ENCODE measurements around the gene OR2M7. TPM values are rescaled to one million over a fixed set of nuclear protein-coding genes. Genes with fewer than 3 reads are reported as not detected.

The OR2M7 gene, protein sequence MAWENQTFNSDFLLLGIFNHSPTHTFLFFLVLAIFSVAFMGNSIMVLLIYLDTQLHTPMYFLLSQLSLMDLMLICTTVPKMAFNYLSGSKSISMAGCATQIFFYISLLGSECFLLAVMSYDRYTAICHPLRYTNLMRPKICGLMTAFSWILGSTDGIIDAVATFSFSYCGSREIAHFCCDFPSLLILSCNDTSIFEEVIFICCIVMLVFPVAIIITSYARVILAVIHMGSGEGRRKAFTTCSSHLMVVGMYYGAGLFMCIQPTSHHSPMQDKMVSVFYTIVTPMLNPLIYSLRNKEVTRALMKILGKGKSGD
- total RNA-seq: not detected in 2 replicates

DNA sequence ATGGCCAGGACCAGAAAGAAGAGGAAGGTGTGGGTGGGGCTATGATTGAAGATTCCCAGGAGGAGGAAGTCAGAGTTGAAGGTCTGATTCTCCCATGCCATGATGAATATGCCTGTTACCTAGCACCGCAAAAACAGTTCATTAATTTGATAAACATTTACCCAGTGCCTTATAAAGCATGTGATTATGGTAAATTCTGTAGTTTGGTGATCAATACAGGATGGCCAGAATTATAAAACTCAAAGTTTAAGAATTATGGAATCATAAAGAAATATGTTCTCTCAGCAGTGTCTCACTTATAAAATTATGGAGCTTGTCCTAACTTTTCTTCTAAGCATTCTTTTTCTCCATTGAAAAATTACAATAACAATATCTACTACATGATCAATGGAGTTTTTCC lies at the start of gene OR2M7:
OR2M7 (minus strand) TSS at position 101 of the 400 bp plus-strand sequence; CDS start at position 101, 0 bp downstream.

DNA sequence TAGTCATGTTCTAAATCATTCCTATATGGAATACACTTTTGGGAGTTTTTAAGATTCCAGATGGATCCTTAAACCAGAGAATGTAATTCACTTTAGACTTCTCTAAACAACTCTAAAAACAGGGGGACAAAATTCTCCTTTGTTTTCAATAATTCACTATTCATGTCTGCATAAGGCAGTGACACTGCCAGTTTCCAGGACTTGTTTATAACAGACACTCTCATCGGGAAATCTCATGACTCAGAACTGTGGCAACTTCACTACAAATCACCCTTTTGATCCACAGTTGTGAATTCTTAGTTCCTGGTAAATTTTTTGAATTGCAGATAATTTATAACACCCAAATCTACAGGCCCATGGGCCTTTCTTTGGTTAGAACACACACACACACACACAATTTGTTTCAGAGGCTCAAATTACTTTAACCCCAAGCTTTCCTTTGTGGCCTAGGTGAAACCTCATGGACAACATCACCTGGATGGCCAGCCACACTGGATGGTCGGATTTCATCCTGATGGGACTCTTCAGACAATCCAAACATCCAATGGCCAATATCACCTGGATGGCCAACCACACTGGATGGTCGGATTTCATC lies 36.9 kb upstream of the OR2M7 start, which contains the start of gene OR2T4:
OR2T4 (plus strand) TSS at position 545 of the 595 bp plus-strand sequence; CDS start at position 545, 0 bp downstream.

DNA sequence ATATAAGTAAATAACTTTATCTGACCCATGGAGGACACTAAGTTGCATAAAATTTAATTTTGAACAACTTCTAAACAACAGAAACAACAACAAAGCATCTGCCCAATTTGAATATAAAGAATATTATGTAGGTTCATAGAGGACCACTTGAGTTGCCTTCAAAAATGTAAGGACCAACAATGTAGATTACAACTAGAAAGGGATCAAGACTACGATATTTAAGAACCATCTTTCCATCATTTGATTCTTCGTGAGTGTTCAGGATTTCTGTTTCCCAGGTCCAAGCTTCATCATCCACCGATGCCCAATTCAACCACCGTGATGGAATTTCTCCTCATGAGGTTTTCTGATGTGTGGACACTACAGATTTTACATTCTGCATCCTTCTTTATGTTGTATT lies 24.1 kb upstream of the OR2M7 start, which contains the start of gene OR14C36:
OR14C36 (plus strand) TSS at position 301 of the 400 bp plus-strand sequence; CDS start at position 301, 0 bp downstream.

DNA sequence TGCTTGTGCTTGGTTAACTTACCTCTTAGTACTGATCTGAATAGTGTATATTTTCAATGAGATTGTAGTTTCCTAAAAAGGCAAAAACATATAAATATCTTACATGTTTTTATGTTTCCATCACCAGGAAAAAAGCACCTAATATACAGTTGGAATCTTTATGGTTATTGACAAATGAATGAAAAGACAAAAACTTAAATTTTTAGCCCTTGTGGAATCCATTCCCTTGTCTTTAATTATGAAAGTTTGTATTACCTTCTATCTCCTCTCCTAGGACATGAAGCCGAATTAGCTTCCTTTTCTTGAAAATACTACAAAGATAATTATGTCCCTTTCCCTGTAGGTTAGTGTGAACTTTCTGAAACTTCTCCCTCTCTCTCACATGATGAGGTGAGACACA lies 21.0 kb downstream of the OR2M7 start, which contains the start of gene OR2T12:
OR2T12 (minus strand) TSS at position 101 of the 400 bp plus-strand sequence. CDS start 7,846 bp downstream, outside the sequence.

DNA sequence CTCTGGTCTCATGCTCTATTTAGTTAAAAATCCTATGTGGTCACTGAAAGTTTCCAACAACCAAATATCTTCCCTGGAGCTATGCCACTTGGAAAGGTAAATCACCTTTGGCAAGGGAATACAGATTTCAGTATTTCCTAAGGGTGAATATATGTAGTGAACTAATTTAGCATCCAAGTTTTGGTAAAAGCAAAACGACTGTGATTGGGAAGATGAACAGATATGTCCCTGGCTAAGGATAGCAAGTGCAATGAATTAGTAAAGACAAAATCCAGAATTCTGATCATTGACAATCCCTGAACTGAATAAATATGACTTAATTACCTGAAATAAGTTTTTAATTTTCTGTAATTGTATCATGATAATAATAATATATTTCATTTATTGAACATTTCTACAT lies 46.5 kb downstream of the OR2M7 start, which contains the start of gene OR2T33:
OR2T33 (minus strand) TSS at position 101 of the 400 bp plus-strand sequence. CDS start 4,162 bp downstream, outside the sequence.

Other genes starting within 250 kb of the OR2M7 start
- gene OR2L13, start 229.4 kb downstream of the OR2M7 start, total RNA-seq: not detected in 2 replicates
- not detected in 2 replicates for gene OR2M5, start 179.4 kb downstream of the OR2M7 start, total RNA-seq
- not detected in 2 replicates for gene OR2M2, start 149.7 kb downstream of the OR2M7 start, total RNA-seq
- gene OR2M3, start 127.3 kb downstream of the OR2M7 start, total RNA-seq: not detected in 2 replicates
- not detected in 2 replicates for gene OR2M4, start 93.2 kb downstream of the OR2M7 start, total RNA-seq
- gene OR2T33, start 46.6 kb downstream of the OR2M7 start, total RNA-seq: not detected in 2 replicates
- not detected in 2 replicates for gene OR2T12, start 21.1 kb downstream of the OR2M7 start, total RNA-seq
- not detected in 2 replicates for gene OR14C36, start 24.2 kb upstream of the OR2M7 start, total RNA-seq
- gene OR2T4, start 37.1 kb upstream of the OR2M7 start, total RNA-seq: not detected in 2 replicates
- not detected in 2 replicates for gene OR2T6, start 51.2 kb upstream of the OR2M7 start, total RNA-seq
- gene OR2T1, start 78.5 kb upstream of the OR2M7 start, total RNA-seq: not detected in 2 replicates
- gene OR2T2, start 121.1 kb upstream of the OR2M7 start, total RNA-seq: not detected in 2 replicates
- gene OR2T3, start 148.8 kb upstream of the OR2M7 start, total RNA-seq: not detected in 2 replicates
- gene OR2T5, start 164.0 kb upstream of the OR2M7 start, total RNA-seq: not detected in 2 replicates
- gene OR2G6, start 183.5 kb upstream of the OR2M7 start, total RNA-seq: not detected in 2 replicates
- not detected in 2 replicates for gene OR2T29, start 238.2 kb upstream of the OR2M7 start, total RNA-seq

Measured in pericardium fibroblast (primary cell).